ENCODE measurements around the gene RIC1. TPM values are rescaled to one million over a fixed set of nuclear protein-coding genes. Genes with fewer than 3 reads are reported as not detected.

RIC1 gene
- total RNA-seq, 2 experiments from 2014 or later, result 24.7 to 26.3 TPM

- Histone ChIP-seq H3K4me1 (ENCODE audit: insufficient read depth, low read length) (no peaks in the 10 kb centered on the region), H3K4me3 (ENCODE audit: low read length) (no peak overlapping the region), H3K9me3 (ENCODE audit: control insufficient read depth in 1 of 2, insufficient read depth in 1 of 2, low read length in 2 of 2) (no peaks in the 10 kb centered on the region), H3K36me3 (ENCODE audit: insufficient read depth, low read length) (peaks cover 60% of the 10 kb centered on the region), H3K27ac (ENCODE audit: low read depth in 1 of 2, low read length in 2 of 2) (no peak overlapping the region), H3K27me3 (ENCODE audit: control insufficient read depth in 1 of 2, insufficient read depth in 2 of 2, low read length in 2 of 2) (no peaks in the 10 kb centered on the region)
- no peak overlapping the region for H3K27ac Mint-ChIP-seq
- no peak overlapping the region for H3K4me3 Mint-ChIP-seq
- ATAC-seq (ENCODE audit: poor library complexity), result no peak
- ChIA-PET POLR2A (no interaction called here), CTCF (no interaction called here)
- DNase-seq, result no peak
- H3K4me1 Mint-ChIP-seq (ENCODE audit: low read depth), result peaks cover 6% of the 10 kb centered on the region
- no peaks in the 10 kb centered on the region for H3K9me3 Mint-ChIP-seq
- H3K36me3 Mint-ChIP-seq (ENCODE audit: low read depth), result peaks cover 97% of the 10 kb centered on the region
- intact Hi-C loops (cut with DNase I, micrococcal nuclease), result no loop called here
- TF ChIP-seq CTCF (IDR thresholded peaks at IDR 0.05), result no peak
- H3K27me3 Mint-ChIP-seq, result no peaks in the 10 kb centered on the region
Measured at GRCh38 chr9:5764130-5764868, 135.4 kb downstream of the RIC1 start.

- Mint-ChIP-seq H3K4me1 (ENCODE audit: low read depth) (no peaks in the 10 kb centered on the region), H3K27me3 (no peaks in the 10 kb centered on the region), H3K9me3 (no peaks in the 10 kb centered on the region), H3K4me3 (no peak overlapping the region), H3K36me3 (ENCODE audit: low read depth) (peaks cover 98% of the 10 kb centered on the region), H3K27ac (peak overlapping the region; percentile 10)
- ATAC-seq (ENCODE audit: poor library complexity), result peak; percentile 37
- no peak for DNase-seq
- Histone ChIP-seq H3K27me3 (ENCODE audit: control insufficient read depth in 1 of 2, insufficient read depth in 2 of 2, low read length in 2 of 2) (no peaks in the 10 kb centered on the region), H3K4me3 (ENCODE audit: low read length) (no peak overlapping the region), H3K27ac (ENCODE audit: low read depth in 1 of 2, low read length in 2 of 2) (no peak overlapping the region), H3K4me1 (ENCODE audit: insufficient read depth, low read length) (no peaks in the 10 kb centered on the region), H3K9me3 (ENCODE audit: control insufficient read depth in 1 of 2, insufficient read depth in 1 of 2, low read length in 2 of 2) (no peaks in the 10 kb centered on the region), H3K36me3 (ENCODE audit: insufficient read depth, low read length) (peaks cover 71% of the 10 kb centered on the region)
- ChIA-PET POLR2A (no interaction called here), CTCF (no interaction called here)
- TF ChIP-seq CTCF (IDR thresholded peaks at IDR 0.05), result no peak
- intact Hi-C loops (cut with DNase I, micrococcal nuclease), result no loop called here
Measured at GRCh38 chr9:5767968-5768932, 139.3 kb downstream of the RIC1 start.

GRCh38 chr9:5773324-5773999 lies 144.6 kb downstream of the RIC1 start:
- ChIA-PET CTCF (no interaction called here), POLR2A (no interaction called here)
- H3K27ac Mint-ChIP-seq, result no peak overlapping the region
- Histone ChIP-seq H3K27me3 (ENCODE audit: control insufficient read depth in 1 of 2, insufficient read depth in 2 of 2, low read length in 2 of 2) (no peaks in the 10 kb centered on the region), H3K36me3 (ENCODE audit: insufficient read depth, low read length) (peaks cover 83% of the 10 kb centered on the region), H3K27ac (ENCODE audit: low read depth in 1 of 2, low read length in 2 of 2) (no peak overlapping the region), H3K4me3 (ENCODE audit: low read length) (no peak overlapping the region), H3K4me1 (ENCODE audit: insufficient read depth, low read length) (no peaks in the 10 kb centered on the region), H3K9me3 (ENCODE audit: control insufficient read depth in 1 of 2, insufficient read depth in 1 of 2, low read length in 2 of 2) (peaks cover under 1 to 7% of the 10 kb centered on the region in 2 experiments)
- TF ChIP-seq CTCF (IDR thresholded peaks at IDR 0.05), result no peak
- ATAC-seq (ENCODE audit: poor library complexity) (no peak), DNase-seq (no peak)
- H3K36me3 Mint-ChIP-seq (ENCODE audit: low read depth), result peaks cover 94% of the 10 kb centered on the region
- no peaks in the 10 kb centered on the region for H3K27me3 Mint-ChIP-seq
- no peaks in the 10 kb centered on the region for H3K9me3 Mint-ChIP-seq
- no peaks in the 10 kb centered on the region for H3K4me1 Mint-ChIP-seq (ENCODE audit: low read depth)
- intact Hi-C loops (cut with DNase I, micrococcal nuclease), result no loop called here
- no peak overlapping the region for H3K4me3 Mint-ChIP-seq
